Sigmoid colon (tissue), 7 donors: ENCODE results near the gene ADCK2. TPM values are rescaled to one million over a fixed set of nuclear protein-coding genes. Genes with fewer than 3 reads are reported as not detected.

ENCODE experiments used
- DNase-seq: peaks from one replicate; pipeline ENCODE4 v3.0.0-alpha.2; 2019
- H3K27ac ChIP-seq, 4 donors: fragments of 200-600 bp; sonication (generic); one replicate each; pipeline ENCODE4 v1.5.1; 2016 to 2019; ENCODE audit warnings: mild to moderate bottlenecking in 1 of 4
- H3K27me3 ChIP-seq, 3 donors: fragments of 200-600 bp; sonication (generic); one replicate each; pipeline ENCODE4 v1.5.1; 2019; ENCODE audit warnings: mild to moderate bottlenecking in 1 of 3
- H3K36me3 ChIP-seq, 4 donors: fragments of 200-600 bp; sonication (generic); one replicate each; pipeline ENCODE4 v1.5.1; 2016 to 2019
- H3K4me1 ChIP-seq, 4 donors: fragments of 200-600 bp; sonication (generic); one replicate each; pipeline ENCODE4 v1.5.1; 2017 to 2019
- H3K4me3 ChIP-seq, 4 donors: fragments of 200-600 bp; sonication (generic); one replicate each; pipeline ENCODE4 v1.5.1; 2017 to 2019; ENCODE audit warnings: mild to moderate bottlenecking in 2 of 4, moderate library complexity in 1 of 4
- H3K9me3 ChIP-seq, 4 donors: fragments of 200-600 bp in 3 of 4; sonication (generic) in 3 of 4; one replicate each; pipeline versions ENCODE4 v1.5.1 to v1.6.1; 2013 to 2019
- EP300 ChIP-seq, 4 donors: sonication (generic); formaldehyde crosslinking; IDR thresholded peaks; one replicate each; pipeline ENCODE4 v1.6.1; 2017; ENCODE audit warnings: antibody characterized with exemption in 4 of 4
- POLR2A ChIP-seq, 2 donors: fragments of 450-650 bp; IDR thresholded peaks; one replicate each; pipeline ENCODE4 v1.6.1; 2016; ENCODE audit warnings: antibody characterized with exemption in 2 of 2, mild to moderate bottlenecking in 2 of 2, moderate library complexity in 2 of 2
- POLR2AphosphoS5 ChIP-seq, 4 donors: sonication (generic); formaldehyde crosslinking; IDR thresholded peaks; one replicate each; pipeline ENCODE4 v1.6.1; 2017; ENCODE audit warnings: antibody characterized with exemption in 4 of 4
- WGBS, 2 donors: extraction: QIAGEN DNeasy Blood & Tissue Kit; methylation state at CpG; one replicate each; pipeline ENCODE4 v1.1.7; 2013; 5-methylcytosine and 5-hydroxymethylcytosine counted together
- intact Hi-C: fragments of 100-400 bp; cut with DNase I; formaldehyde crosslinking; loops from one replicate; pipeline ENCODE4 v1.15.1; 2023
- polyA plus RNA-seq, 3 donors: library from polyadenylated mRNA; stranded (reverse); fragments of 200-250 nt; gene quantifications; one replicate each; pipeline ENCODE4 v1.2.3, GENCODE V29; 2013
- total RNA-seq, 4 donors: library from RNA; depleted of rRNA; stranded (reverse); fragments of >200 nt; gene quantifications; one replicate each; pipeline ENCODE4 v1.1.0, GENCODE V29; 2016
- TF ChIP-seq, protein P1 (sequence below), 4 experiments: fragments of 450-650 bp in 3 of 4; fragments of 200-600 bp in 1 of 4; IDR thresholded peaks; one replicate each; pipeline ENCODE4 v1.5.1; 2016 to 2019; ENCODE audit warnings: antibody characterized with exemption in 4 of 4, mild to moderate bottlenecking in 3 of 4, moderate library complexity in 2 of 4
- donor health status: healthy with polysubstance abuse.
- donor health status: Bipolar disorder and iron deficiency.
- donor health status: healthy.

The ADCK2 gene
- total and polyA plus RNA-seq, 7 donors, result 14.8 to 24.0 (median 20.5) TPM

DNA sequence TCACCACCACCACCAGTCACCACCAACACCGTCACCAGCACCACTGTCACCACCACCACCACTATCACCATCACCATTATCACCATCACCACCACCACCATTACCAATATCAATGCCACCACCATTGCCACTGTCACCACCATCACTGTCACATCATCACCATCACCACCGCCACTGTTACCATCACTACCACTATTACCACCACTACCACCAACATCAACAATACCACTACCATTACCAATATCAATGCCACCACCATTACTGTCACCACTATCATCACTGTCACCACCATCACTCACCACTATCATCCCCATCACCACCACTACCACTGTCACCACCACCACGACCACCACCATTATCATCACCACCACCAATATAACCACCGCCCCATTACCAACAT is 18.1 kb upstream of the ADCK2 start:
- intact Hi-C loops, result no loop called here
- no peaks in the 10 kb centered on the region for H3K9me3 ChIP-seq
- no peaks in the 10 kb centered on the region for H3K27me3 ChIP-seq
- no peaks in the 10 kb centered on the region for H3K36me3 ChIP-seq
- DNase-seq, result peak; percentile 27
- H3K4me3 ChIP-seq, result no peak overlapping the region
- WGBS, 2 donors, result 93 to 94% methylated on average over 4 of the region's 4 CpGs
- TF ChIP-seq POLR2AphosphoS5 (IDR thresholded peaks at IDR 0.05), result no peak
- no peak for TF ChIP-seq POLR2A (IDR thresholded peaks at IDR 0.05)
- TF ChIP-seq, protein P1, sequence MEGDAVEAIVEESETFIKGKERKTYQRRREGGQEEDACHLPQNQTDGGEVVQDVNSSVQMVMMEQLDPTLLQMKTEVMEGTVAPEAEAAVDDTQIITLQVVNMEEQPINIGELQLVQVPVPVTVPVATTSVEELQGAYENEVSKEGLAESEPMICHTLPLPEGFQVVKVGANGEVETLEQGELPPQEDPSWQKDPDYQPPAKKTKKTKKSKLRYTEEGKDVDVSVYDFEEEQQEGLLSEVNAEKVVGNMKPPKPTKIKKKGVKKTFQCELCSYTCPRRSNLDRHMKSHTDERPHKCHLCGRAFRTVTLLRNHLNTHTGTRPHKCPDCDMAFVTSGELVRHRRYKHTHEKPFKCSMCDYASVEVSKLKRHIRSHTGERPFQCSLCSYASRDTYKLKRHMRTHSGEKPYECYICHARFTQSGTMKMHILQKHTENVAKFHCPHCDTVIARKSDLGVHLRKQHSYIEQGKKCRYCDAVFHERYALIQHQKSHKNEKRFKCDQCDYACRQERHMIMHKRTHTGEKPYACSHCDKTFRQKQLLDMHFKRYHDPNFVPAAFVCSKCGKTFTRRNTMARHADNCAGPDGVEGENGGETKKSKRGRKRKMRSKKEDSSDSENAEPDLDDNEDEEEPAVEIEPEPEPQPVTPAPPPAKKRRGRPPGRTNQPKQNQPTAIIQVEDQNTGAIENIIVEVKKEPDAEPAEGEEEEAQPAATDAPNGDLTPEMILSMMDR (IDR thresholded peaks at IDR 0.05), result no peak
- TF ChIP-seq EP300 (IDR thresholded peaks at IDR 0.05), result no peak
- peaks cover 0 to 25% (median 17%) of the 10 kb centered on the region in 4 donors for H3K4me1 ChIP-seq
- no peak overlapping the region for H3K27ac ChIP-seq

DNA sequence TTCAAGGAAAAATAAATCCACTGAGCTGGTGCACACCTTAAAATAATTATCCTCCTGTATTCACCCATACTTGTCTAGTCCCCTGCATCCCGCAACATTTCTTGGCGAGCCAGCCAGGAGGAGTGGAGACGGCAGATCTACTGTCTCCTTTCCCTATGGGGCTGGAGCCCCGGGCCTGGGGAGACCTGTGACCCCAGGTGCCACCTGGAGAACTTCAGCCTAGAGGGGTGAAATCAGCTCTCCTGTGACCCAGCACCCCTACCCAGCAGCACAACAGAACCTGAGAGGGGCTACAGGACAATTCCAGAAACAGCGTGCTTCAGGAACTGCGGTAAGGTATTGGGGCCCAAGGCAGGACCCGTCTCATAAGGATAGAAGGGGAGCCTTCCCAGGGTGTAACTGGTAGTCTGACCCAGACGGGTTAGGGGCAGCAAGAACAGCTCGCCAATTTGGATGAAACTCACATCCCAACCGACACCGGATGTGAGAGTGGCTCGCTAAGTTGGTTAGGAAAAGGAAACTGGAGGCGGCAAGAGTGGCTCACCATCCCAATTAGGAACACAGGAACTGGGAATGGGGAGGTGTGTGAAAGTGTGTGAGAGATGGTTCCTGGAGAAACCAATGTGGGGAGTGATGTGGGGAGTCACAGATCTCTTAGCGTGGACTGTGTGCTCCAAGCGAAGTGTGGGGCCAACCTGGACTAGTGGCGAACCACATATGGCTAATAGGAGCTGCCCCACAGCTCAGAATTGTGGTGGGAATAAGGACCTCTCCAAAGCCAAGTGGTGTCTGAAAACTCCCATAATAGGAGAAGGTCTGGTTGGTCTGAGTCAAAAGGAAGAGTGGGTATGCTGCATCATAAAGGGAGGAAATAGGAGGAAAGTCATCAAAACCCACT is 17.0 kb upstream of the ADCK2 start:
- WGBS, 2 donors, result 93 to 94% methylated on average over 16 of the region's 16 CpGs
- peak; percentile 47 for DNase-seq
- Histone ChIP-seq H3K36me3 (no peaks in the 10 kb centered on the region), H3K27me3 (no peaks in the 10 kb centered on the region), H3K27ac (peak overlapping the region; percentile 64 to 73 (median 69)), H3K4me3 (peak overlapping the region in 1 of 4 donors; percentile 35), H3K9me3 (no peaks in the 10 kb centered on the region), H3K4me1 (peaks cover 0 to 25% (median 17%) of the 10 kb centered on the region in 4 donors)
- intact Hi-C loops, result no loop called here
- TF ChIP-seq POLR2A (IDR thresholded peaks at IDR 0.05) (no peak), POLR2AphosphoS5 (IDR thresholded peaks at IDR 0.05) (no peak), EP300 (IDR thresholded peaks at IDR 0.05) (no peak)
- TF ChIP-seq, protein P1 (IDR thresholded peaks at IDR 0.05), result no peak

DNA sequence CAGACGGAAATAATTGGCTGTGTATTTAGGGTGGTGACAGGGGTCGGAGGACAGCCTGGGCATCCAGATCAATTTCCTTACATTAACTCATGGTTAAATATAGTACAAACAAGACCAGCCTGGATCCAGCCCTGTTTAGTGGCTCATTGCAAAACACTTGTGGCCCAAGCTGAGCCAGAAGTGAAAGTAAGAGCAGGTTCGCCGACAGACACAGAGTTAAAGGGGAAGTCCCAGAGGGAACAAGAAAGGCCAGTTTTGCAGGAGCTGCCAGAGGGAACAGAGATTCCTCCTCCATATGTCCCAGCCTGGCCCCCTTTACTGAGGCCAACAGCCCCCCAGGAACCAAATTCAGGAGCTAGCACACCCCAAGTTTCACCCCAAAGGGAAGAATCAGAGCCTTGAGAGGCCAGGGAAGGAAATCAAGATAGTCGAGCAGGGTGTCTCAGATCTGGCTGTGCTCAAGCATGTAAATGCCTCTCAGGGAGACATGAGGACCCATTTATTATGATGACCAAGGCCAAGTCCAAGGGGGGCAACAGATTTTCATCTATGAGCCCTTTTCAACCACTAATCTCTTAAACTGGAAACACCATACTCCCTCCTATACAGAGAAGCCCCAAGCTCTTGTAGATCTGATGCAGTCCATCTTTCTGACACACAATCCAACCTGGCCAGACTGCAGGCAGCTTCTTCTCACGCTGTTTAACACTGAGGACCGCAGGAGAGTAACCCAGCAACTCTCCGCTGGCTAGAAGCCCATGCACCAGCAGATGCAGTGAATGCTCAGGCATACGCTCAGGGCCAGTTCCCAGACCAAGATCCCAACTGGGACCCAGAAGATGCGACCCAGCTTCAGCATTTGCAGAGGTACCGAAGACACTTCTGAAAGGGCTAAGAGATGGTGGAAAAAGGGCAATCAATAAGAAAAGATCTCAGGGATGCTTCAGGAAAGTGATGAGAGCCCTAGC is 15.9 kb upstream of the ADCK2 start:
- H3K36me3 ChIP-seq, result no peaks in the 10 kb centered on the region
- peak overlapping the region; percentile 14 to 38 (median 34) for H3K4me3 ChIP-seq
- H3K9me3 ChIP-seq, result no peaks in the 10 kb centered on the region
- H3K4me1 ChIP-seq, result peaks cover 0 to 25% (median 17%) of the 10 kb centered on the region in 4 donors
- H3K27ac ChIP-seq, result peak overlapping the region; percentile 64 to 73 (median 69)
- intact Hi-C loops, result no loop called here
- H3K27me3 ChIP-seq, result no peaks in the 10 kb centered on the region
- 38 to 49% methylated on average over 11 of the region's 11 CpGs for WGBS, 2 donors
- TF ChIP-seq POLR2AphosphoS5 (IDR thresholded peaks at IDR 0.05), result peak in 1 of 4 donors; percentile 7
- TF ChIP-seq, protein P1 (IDR thresholded peaks at IDR 0.05), result no peak
- peak; percentile 82 for DNase-seq

DNA sequence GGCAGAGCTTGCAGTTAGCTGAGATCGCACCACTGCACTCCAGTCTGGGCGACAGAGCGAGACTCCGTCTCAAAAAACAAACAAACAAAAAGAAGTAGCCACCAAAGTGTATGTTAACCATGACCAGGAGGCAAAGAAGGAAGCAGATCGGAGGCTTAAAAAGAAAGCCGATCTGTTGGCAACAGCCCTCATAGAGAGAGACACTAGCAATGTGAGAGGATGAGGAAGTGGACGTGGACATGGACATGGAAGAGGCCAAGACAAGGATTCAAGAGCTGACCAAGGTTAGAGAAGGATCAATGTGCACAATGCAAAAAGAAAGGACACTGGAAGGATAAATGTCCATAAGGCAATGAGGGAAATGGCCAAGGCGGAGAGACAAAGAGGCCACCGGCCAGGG is 14.9 kb upstream of the ADCK2 start:
- 89 to 91% methylated on average over 9 of the region's 9 CpGs for WGBS, 2 donors
- no peaks in the 10 kb centered on the region for H3K9me3 ChIP-seq
- no peaks in the 10 kb centered on the region for H3K36me3 ChIP-seq
- intact Hi-C loops, result no loop called here
- TF ChIP-seq POLR2AphosphoS5 (IDR thresholded peaks at IDR 0.05), result no peak
- TF ChIP-seq POLR2A (IDR thresholded peaks at IDR 0.05), result no peak
- TF ChIP-seq, protein P1 (IDR thresholded peaks at IDR 0.05), result no peak
- no peak for TF ChIP-seq EP300 (IDR thresholded peaks at IDR 0.05)
- no peaks in the 10 kb centered on the region for H3K27me3 ChIP-seq
- H3K4me3 ChIP-seq, result no peak overlapping the region
- H3K27ac ChIP-seq, result no peak overlapping the region
- H3K4me1 ChIP-seq, result peaks cover 0 to 25% (median 17%) of the 10 kb centered on the region in 4 donors
- DNase-seq, result peak; percentile 34
